Measurements from ENCODE around the gene TRIM75. TPM values are rescaled to one million over a fixed set of nuclear protein-coding genes. Genes with fewer than 3 reads are reported as not detected.

The TRIM75 gene
- total RNA-seq, 4 donors from 2014 or later, result not detected

- WGBS, 2 donors, result 73 to 77% methylated on average over 5 of the region's 5 CpGs
- no peak for DNase-seq
- intact Hi-C loops (cut with DNase I), result no loop called here
Observed at GRCh38 chr4:165009493-165010227, 44.0 kb upstream of the TRIM75 start.

GRCh38 chr4:165010487-165010886 lies 43.2 kb upstream of the TRIM75 start:
- H3K27me3 ChIP-seq, result no peaks in the 10 kb centered on the region
- H3K27ac ChIP-seq, result no peak overlapping the region
- H3K4me1 ChIP-seq, result no peaks in the 10 kb centered on the region
- H3K36me3 ChIP-seq, result no peaks in the 10 kb centered on the region
- 51 to 60% methylated on average over 2 of the region's 2 CpGs for WGBS, 2 donors
- TF ChIP-seq CTCF (IDR thresholded peaks at IDR 0.05) (no peak), POLR2A (IDR thresholded peaks at IDR 0.05) (no peak)
- intact Hi-C loops (cut with DNase I), result no loop called here
- no peak for DNase-seq
- no peaks in the 10 kb centered on the region for H3K9me3 ChIP-seq
- H3K4me3 ChIP-seq, result no peak overlapping the region

More at GRCh38 chr4:165009493-165010227, 44.0 kb upstream of the TRIM75 start:
- Histone ChIP-seq H3K4me3 (no peak overlapping the region), H3K27ac (no peak overlapping the region), H3K36me3 (no peaks in the 10 kb centered on the region), H3K9me3 (no peaks in the 10 kb centered on the region), H3K4me1 (no peaks in the 10 kb centered on the region), H3K27me3 (no peaks in the 10 kb centered on the region)
- no peak for TF ChIP-seq POLR2A (IDR thresholded peaks at IDR 0.05)
- TF ChIP-seq CTCF (IDR thresholded peaks at IDR 0.05), result no peak

GRCh38 chr4:165010991-165011390 lies 42.7 kb upstream of the TRIM75 start:
- no peak for DNase-seq
- H3K9me3 ChIP-seq, result no peaks in the 10 kb centered on the region
- H3K27me3 ChIP-seq, result no peaks in the 10 kb centered on the region
- no peak overlapping the region for H3K4me3 ChIP-seq
- TF ChIP-seq POLR2A (IDR thresholded peaks at IDR 0.05), result no peak
- TF ChIP-seq CTCF (IDR thresholded peaks at IDR 0.05), result no peak
- 71 to 75% methylated on average over 8 of the region's 8 CpGs for WGBS, 2 donors
- intact Hi-C loops (cut with DNase I), result no loop called here
- H3K27ac ChIP-seq, result no peak overlapping the region
- H3K4me1 ChIP-seq, result no peaks in the 10 kb centered on the region
- no peaks in the 10 kb centered on the region for H3K36me3 ChIP-seq

- H3K27ac ChIP-seq, result no peak overlapping the region
- TF ChIP-seq POLR2A (IDR thresholded peaks at IDR 0.05) (no peak), CTCF (IDR thresholded peaks at IDR 0.05) (no peak)
- intact Hi-C loops (cut with DNase I), result no loop called here
- H3K4me3 ChIP-seq, result no peak overlapping the region
- H3K4me1 ChIP-seq, result no peaks in the 10 kb centered on the region
- H3K36me3 ChIP-seq, result no peaks in the 10 kb centered on the region
- H3K27me3 ChIP-seq, result no peaks in the 10 kb centered on the region
- WGBS, 2 donors, result 69 to 80% methylated on average over 4 to 5 of the region's 5 CpGs
- no peak for DNase-seq
- no peaks in the 10 kb centered on the region for H3K9me3 ChIP-seq
Observed at GRCh38 chr4:165011403-165011802, 42.3 kb upstream of the TRIM75 start.

GRCh38 chr4:165013691-165014090 lies 40.0 kb upstream of the TRIM75 start:
- H3K9me3 ChIP-seq, result no peaks in the 10 kb centered on the region
- H3K4me1 ChIP-seq, result no peaks in the 10 kb centered on the region
- no peak for DNase-seq
- H3K27ac ChIP-seq, result no peak overlapping the region
- intact Hi-C loops (cut with DNase I), result no loop called here
- H3K4me3 ChIP-seq, result no peak overlapping the region
- TF ChIP-seq POLR2A (IDR thresholded peaks at IDR 0.05), result no peak
- TF ChIP-seq CTCF (IDR thresholded peaks at IDR 0.05), result no peak
- H3K36me3 ChIP-seq, result no peaks in the 10 kb centered on the region
- no peaks in the 10 kb centered on the region for H3K27me3 ChIP-seq

Measured in esophagus squamous epithelium (tissue), 5 donors.